Coronary artery (tissue), 2 donors: ENCODE measurements around the gene GPATCH3.

Experiments used
- DNase-seq: peaks from one replicate; pipeline ENCODE4 v3.0.0-alpha.2; 2017; ENCODE audit warnings: low spot score
- H3K27ac ChIP-seq, 2 donors: fragments of 200-600 bp; sonication (generic); one replicate each; pipeline ENCODE4 v1.5.1; 2016 to 2019
- H3K4me3 ChIP-seq: fragments of 200-600 bp; sonication (generic); 2 replicates; pipeline ENCODE4 v1.5.1; 2016; ENCODE audit warnings: mild to moderate bottlenecking, moderate library complexity
- CTCF ChIP-seq: fragments of 200-600 bp; sonication (generic); IDR thresholded peaks from one replicate; pipeline ENCODE4 v1.5.1; 2019; ENCODE audit warnings: antibody characterized with exemption

GPATCH3 gene

GRCh38 chr1:26900815-26901511 lies 696 bp upstream of the GPATCH3 start:
- peak overlapping the region; percentile 63 to 79 for H3K27ac ChIP-seq
- DNase-seq = no peak
- peak overlapping the region; percentile 95 for H3K4me3 ChIP-seq
- no peak for TF ChIP-seq CTCF

DNA sequence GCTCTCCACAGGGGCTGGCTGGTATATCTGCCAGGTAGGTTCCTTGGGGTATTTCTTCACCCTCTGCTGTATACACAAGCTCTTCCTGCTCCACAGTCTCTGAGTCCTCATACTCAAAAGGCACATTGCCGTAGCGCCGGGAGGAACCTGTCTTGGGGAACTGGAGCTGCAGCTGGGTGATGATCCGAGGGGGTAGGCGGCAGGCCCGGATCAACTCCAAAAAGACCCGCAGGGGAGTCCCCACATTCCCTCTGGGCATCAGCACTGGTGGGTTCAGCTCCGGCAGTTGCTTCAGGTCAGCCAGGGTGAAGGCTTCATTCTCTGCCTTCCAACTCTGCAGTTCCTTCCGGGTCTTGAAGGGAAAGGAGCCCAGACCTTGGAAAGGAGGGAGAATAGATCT lies 2.9 kb downstream of the GPATCH3 start:
- H3K4me3 ChIP-seq = no peak overlapping the region
- no peak for DNase-seq
- TF ChIP-seq CTCF = no peak
- H3K27ac ChIP-seq = no peak overlapping the region

DNA sequence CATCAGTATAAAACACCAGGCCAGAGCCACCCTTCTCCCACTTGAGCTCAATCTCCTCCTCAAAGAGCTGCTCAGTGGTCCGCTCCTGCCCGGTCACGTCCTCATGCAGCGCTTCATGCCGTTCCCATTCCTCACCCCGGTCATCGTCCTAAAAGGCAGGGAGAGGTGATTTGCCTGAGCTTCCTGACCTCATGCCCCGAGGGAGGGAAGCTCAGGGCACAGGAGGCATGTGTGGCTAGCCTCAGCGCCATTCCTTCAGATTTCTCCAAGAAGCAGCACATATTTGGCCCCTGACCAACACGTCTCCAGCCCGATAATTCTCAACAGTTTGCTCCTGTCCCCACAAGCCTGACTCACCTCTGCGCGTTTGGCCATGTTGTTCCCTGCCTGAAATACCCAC lies 6.0 kb downstream of the GPATCH3 start:
- Histone ChIP-seq H3K27ac (no peak overlapping the region), H3K4me3 (no peak overlapping the region)
- TF ChIP-seq CTCF = no peak
- DNase-seq = no peak

- no peak for DNase-seq
- peak overlapping the region; percentile 86 for H3K4me3 ChIP-seq
Measured at GRCh38 chr1:26890467-26890796, 9.8 kb downstream of the GPATCH3 start.

DNA sequence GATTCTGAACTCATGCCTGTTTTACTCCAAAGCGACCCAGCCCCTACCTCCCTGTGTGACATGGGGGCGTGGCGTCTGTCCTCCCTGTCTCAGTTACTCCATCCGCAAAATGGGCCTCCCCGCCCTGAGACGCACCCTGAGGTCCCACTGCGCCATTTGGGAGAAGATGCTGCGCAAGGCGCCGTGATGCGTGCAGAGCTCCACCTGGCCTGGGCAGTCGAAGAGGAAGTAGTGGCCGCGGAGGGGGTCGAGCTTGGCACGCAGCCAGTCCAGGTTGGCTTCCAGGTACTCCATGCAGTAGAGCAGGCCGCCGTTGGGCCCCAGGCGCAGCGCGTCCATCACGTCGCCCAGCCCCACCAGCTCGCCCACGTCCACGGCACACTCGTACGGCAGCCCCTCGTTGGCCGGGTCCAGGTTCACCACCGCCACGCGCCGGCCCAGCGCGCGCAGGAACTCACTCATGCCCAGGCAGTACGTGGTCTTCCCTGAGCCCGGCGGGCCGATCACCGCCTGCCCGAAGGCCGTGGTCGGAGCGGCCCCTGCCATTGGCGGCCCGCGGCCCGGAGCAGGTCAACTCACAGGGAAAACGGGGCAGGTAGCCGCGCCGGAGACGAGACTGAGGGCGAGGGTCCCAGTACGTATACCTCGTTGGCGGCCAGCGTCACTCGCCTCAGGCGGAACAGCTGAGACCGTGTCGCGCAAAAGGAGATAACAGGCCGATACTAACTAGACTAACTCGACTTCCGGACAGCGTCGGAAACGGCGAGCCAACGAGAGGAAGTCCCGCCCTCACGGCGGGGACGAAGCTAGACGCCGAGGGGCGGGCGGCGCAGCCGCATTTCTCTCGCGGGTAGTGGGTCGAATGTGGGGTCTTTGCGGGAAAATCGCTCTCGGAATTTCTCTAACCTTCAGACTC lies 10.5 kb downstream of the GPATCH3 start, which contains the start of gene GPN2:
GPN2 (minus strand) TSS at position 733 of the 916 bp plus-strand sequence; CDS start at position 546, 187 bp downstream.
- peak within 1 kb of the TSS; percentile 86 for H3K4me3 ChIP-seq
- peak; percentile 82 for DNase-seq
- no peak for TF ChIP-seq CTCF
- peak within 1 kb of the TSS; percentile 84 to 88 for H3K27ac ChIP-seq

More at GRCh38 chr1:26890467-26890796, 9.8 kb downstream of the GPATCH3 start:
- TF ChIP-seq CTCF = no peak
- peak overlapping the region; percentile 84 to 88 for H3K27ac ChIP-seq

DNA sequence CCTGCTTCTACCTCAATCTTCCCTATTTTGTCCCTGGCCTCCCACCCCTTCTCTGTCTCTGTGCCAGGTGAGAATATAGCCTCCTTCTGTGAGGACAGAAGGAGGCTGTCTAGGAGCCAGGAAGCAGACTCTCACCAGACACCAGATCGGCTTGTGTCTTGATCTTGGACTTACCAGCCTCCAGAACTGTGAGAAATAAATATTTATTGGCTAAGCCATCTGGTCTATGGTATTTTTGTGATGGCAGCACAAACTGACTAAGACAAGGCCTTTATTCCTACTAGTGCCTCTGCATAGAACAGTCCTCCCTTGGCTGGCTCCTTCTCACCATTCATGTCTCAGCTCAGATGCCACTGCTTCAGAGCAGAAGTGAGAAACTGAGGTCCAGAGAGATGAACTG lies 12.0 kb downstream of the GPATCH3 start:
- TF ChIP-seq CTCF = no peak
- no peak overlapping the region for H3K4me3 ChIP-seq
- no peak for DNase-seq
- no peak overlapping the region for H3K27ac ChIP-seq
